T-cell (primary cell): ENCODE data around the gene MARCOL. TPM values are rescaled to one million over a fixed set of nuclear protein-coding genes. Genes with fewer than 3 reads are reported as not detected.

ENCODE experiments used
- ATAC-seq, 4 experiments: fragments of 200-7000 bp in 3 of 4; fragments of 150-1000 bp in 1 of 4; cut with Tn5 transposase; replicated peaks in 1 of 4; 1 replicate in 3 of 4; 2 replicates in 1 of 4; pipeline ENCODE4 v1.10.0; 2021; ENCODE audit warnings: moderate library complexity in 3 of 4, mild to moderate bottlenecking in 2 of 4, moderate number of reproducible peaks in 1 of 4
- CTCF ChIA-PET, 2 donors: fragments of 300-600 bp; sonication (Branson Sonifier 250); formaldehyde crosslinking; loops; one replicate each; lab custom pipeline; 2022; ENCODE audit warnings: antibody characterized with exemption in 2 of 2; lab: Charles Lee
- POLR2A ChIA-PET, 2 donors: fragments of 300-600 bp; sonication (Branson Sonifier 250); formaldehyde crosslinking; loops; one replicate each; lab custom pipeline; 2022; ENCODE audit warnings: antibody characterized with exemption in 2 of 2; lab: Charles Lee
- DNase-seq, 35 experiments: peaks; one replicate each; pipeline versions ENCODE4 v3.0.0 to v3.0.0-alpha.2; 2013 to 2023
- H3K27ac ChIP-seq: one replicate; pipeline ENCODE4 v1.5.1; 2013; ENCODE audit warnings: low read length
- H3K27me3 ChIP-seq, 2 experiments: replicated peaks in 1 of 2; 1 replicate in 1 of 2; 2 replicates in 1 of 2; pipeline versions ENCODE4 v1.6.1 to v1.7.0; 2013; ENCODE audit warnings: low read length in 1 of 2, mixed read lengths in 1 of 2; ENCODE audit not compliant: control insufficient read depth in 2 of 2, insufficient read depth in 2 of 2; ENCODE audit errors: extremely low read depth in 1 of 2
- H3K36me3 ChIP-seq, 2 donors: 1 replicate in 1 of 2; 2 replicates in 1 of 2; pipeline versions ENCODE4 v1.6.1 to v1.7.0; 2013; ENCODE audit warnings: low read length in 1 of 2; ENCODE audit not compliant: control insufficient read depth in 2 of 2, insufficient read depth in 1 of 2; ENCODE audit errors: extremely low read depth in 1 of 2
- H3K4me1 ChIP-seq, 2 experiments: 1 replicate in 1 of 2; 2 replicates in 1 of 2; pipeline versions ENCODE4 v1.6.1 to v1.7.0; 2013; ENCODE audit warnings: low read length in 2 of 2, mixed read lengths in 1 of 2; ENCODE audit not compliant: insufficient read depth in 2 of 2, control insufficient read depth in 1 of 2; ENCODE audit errors: extremely low read depth in 1 of 2
- H3K4me3 ChIP-seq, 2 donors: 1 replicate in 1 of 2; 2 replicates in 1 of 2; pipeline versions ENCODE4 v1.5.1 to v1.7.0; 2013; ENCODE audit warnings: mild to moderate bottlenecking in 2 of 2, low read length in 1 of 2, moderate library complexity in 1 of 2; ENCODE audit not compliant: control insufficient read depth in 1 of 2; ENCODE audit errors: extremely low read depth in 1 of 2
- H3K9me3 ChIP-seq: 2 replicates; pipeline ENCODE4 v1.7.0; 2013
- H3K27ac Mint-ChIP-seq, 2 donors: one replicate each; pipeline ENCODE4 v1.8.0; 2020 to 2021; ENCODE audit warnings: mild to moderate bottlenecking in 2 of 2, mixed read lengths in 2 of 2
- H3K27me3 Mint-ChIP-seq, 2 donors: one replicate each; pipeline ENCODE4 v1.8.0; 2021 to 2022; ENCODE audit warnings: mixed read lengths in 2 of 2
- H3K36me3 Mint-ChIP-seq: one replicate; pipeline ENCODE4 v1.8.0; 2021; ENCODE audit warnings: mixed read lengths
- H3K4me1 Mint-ChIP-seq, 3 donors: one replicate each; pipeline ENCODE4 v1.8.0; 2020 to 2022; ENCODE audit warnings: mixed read lengths in 3 of 3, mild to moderate bottlenecking in 1 of 3
- H3K4me3 Mint-ChIP-seq, 3 donors: one replicate each; pipeline ENCODE4 v1.8.0; 2020 to 2022; ENCODE audit warnings: mild to moderate bottlenecking in 3 of 3, mixed read lengths in 3 of 3, moderate library complexity in 3 of 3
- H3K9me3 Mint-ChIP-seq, 3 donors: one replicate each; pipeline ENCODE4 v1.8.0; 2020 to 2022; ENCODE audit warnings: mixed read lengths in 3 of 3
- WGBS: methylation state at CpG from one replicate; pipeline ENCODE4 v1.1.5; 2013; ENCODE audit warnings: missing lambda C conversion rate; ENCODE audit not compliant: insufficient coverage; 5-methylcytosine and 5-hydroxymethylcytosine counted together
- total RNA-seq, 35 experiments: library from RNA in 6 of 35; stranded (reverse) in 6 of 35; fragments of 120-200 nt in 1 of 35; gene quantifications; one replicate each; pipeline versions ENCODE4 v1.2.1 to v1.2.4 and lab custom pipeline; 2013 to 2026

Gene MARCOL
- total RNA-seq, 5 donors from 2014 or later (not counting 1 experiment from before 2014, with no cell fraction given): not detected

GRCh38 chr5:148205865-148206264, 32.5 kb upstream of the MARCOL start:
- peaks cover 0 to 6% (median 0%) of the 10 kb centered on the region in 3 donors for H3K4me1 Mint-ChIP-seq
- Histone ChIP-seq H3K4me1 (no peaks in the 10 kb centered on the region), H3K9me3 (no peaks in the 10 kb centered on the region), H3K27me3 (no peaks in the 10 kb centered on the region), H3K4me3 (no peak overlapping the region), H3K36me3 (no peaks in the 10 kb centered on the region), H3K27ac (no peak overlapping the region)
- CTCF ChIA-PET: no interaction called here
- peaks cover 3 to 10% of the 10 kb centered on the region in 2 donors for H3K27me3 Mint-ChIP-seq
- H3K4me3 Mint-ChIP-seq: no peak overlapping the region
- H3K27ac Mint-ChIP-seq: no peak overlapping the region
- no peaks in the 10 kb centered on the region for H3K36me3 Mint-ChIP-seq
- no CpG with 5 or more reads among the region's 1 CpG for WGBS
- no peak for DNase-seq
- no peaks in the 10 kb centered on the region for H3K9me3 Mint-ChIP-seq
- POLR2A ChIA-PET: no interaction called here
- no peak for ATAC-seq

- CTCF ChIA-PET: no interaction called here
- Mint-ChIP-seq H3K27ac (no peak overlapping the region), H3K4me1 (no peaks in the 10 kb centered on the region), H3K9me3 (no peaks in the 10 kb centered on the region), H3K4me3 (no peak overlapping the region), H3K36me3 (no peaks in the 10 kb centered on the region), H3K27me3 (peaks cover 3 to 7% of the 10 kb centered on the region in 2 donors)
- Histone ChIP-seq H3K27ac (no peak overlapping the region), H3K36me3 (no peaks in the 10 kb centered on the region), H3K27me3 (no peaks in the 10 kb centered on the region), H3K4me3 (no peak overlapping the region), H3K4me1 (no peaks in the 10 kb centered on the region), H3K9me3 (no peaks in the 10 kb centered on the region)
- ATAC-seq: no peak
- WGBS: no CpG with 5 or more reads among the region's 1 CpG
- POLR2A ChIA-PET: no interaction called here
- no peak for DNase-seq
Observed at GRCh38 chr5:148206620-148207019, 31.7 kb upstream of the MARCOL start.

- no peaks in the 10 kb centered on the region for H3K36me3 ChIP-seq
- DNase-seq (no peak), ATAC-seq (no peak)
- Mint-ChIP-seq H3K27ac (no peak overlapping the region), H3K27me3 (peaks cover 4 to 10% of the 10 kb centered on the region in 2 donors), H3K9me3 (no peaks in the 10 kb centered on the region), H3K36me3 (no peaks in the 10 kb centered on the region), H3K4me1 (no peaks in the 10 kb centered on the region), H3K4me3 (no peak overlapping the region)
- no peaks in the 10 kb centered on the region for H3K9me3 ChIP-seq
- POLR2A ChIA-PET: no interaction called here
- H3K27me3 ChIP-seq: no peaks in the 10 kb centered on the region
- no peak overlapping the region for H3K4me3 ChIP-seq
- CTCF ChIA-PET: no interaction called here
- H3K27ac ChIP-seq: no peak overlapping the region
- no peaks in the 10 kb centered on the region for H3K4me1 ChIP-seq
Observed at GRCh38 chr5:148208226-148208625, 30.1 kb upstream of the MARCOL start.

- ATAC-seq (no peak), DNase-seq (no peak)
- ChIA-PET CTCF (no interaction called here), POLR2A (interaction anchor here in 1 of 2 donors (0.9 kb wide), 1 partner anchor 19 kb away, joined by 3 read pairs; no protein-coding TSS in a partner anchor)
- Histone ChIP-seq H3K27me3 (no peaks in the 10 kb centered on the region), H3K27ac (no peak overlapping the region), H3K9me3 (no peaks in the 10 kb centered on the region), H3K4me3 (no peak overlapping the region), H3K4me1 (no peaks in the 10 kb centered on the region), H3K36me3 (no peaks in the 10 kb centered on the region)
- Mint-ChIP-seq H3K36me3 (no peaks in the 10 kb centered on the region), H3K27ac (no peak overlapping the region), H3K27me3 (peaks cover 6 to 10% of the 10 kb centered on the region in 2 donors), H3K9me3 (no peaks in the 10 kb centered on the region), H3K4me3 (no peak overlapping the region), H3K4me1 (no peaks in the 10 kb centered on the region)
- WGBS: no CpG with 5 or more reads among the region's 3 CpGs
Observed at GRCh38 chr5:148209151-148209770, 29.1 kb upstream of the MARCOL start.

- POLR2A ChIA-PET: no interaction called here
- no peak for ATAC-seq
Observed at GRCh38 chr5:148214665-148215185, 23.6 kb upstream of the MARCOL start.

GRCh38 chr5:148221508-148221907, 16.8 kb upstream of the MARCOL start:
- no peak overlapping the region for H3K27ac Mint-ChIP-seq
- H3K36me3 ChIP-seq: no peaks in the 10 kb centered on the region
- DNase-seq (no peak), ATAC-seq (no peak)
- no peaks in the 10 kb centered on the region for H3K4me1 ChIP-seq
- no peaks in the 10 kb centered on the region for H3K4me1 Mint-ChIP-seq
- POLR2A ChIA-PET: no interaction called here
- H3K27me3 Mint-ChIP-seq: peaks cover 3 to 10% of the 10 kb centered on the region in 2 donors
- H3K27me3 ChIP-seq: no peaks in the 10 kb centered on the region
- no CpG with 5 or more reads among the region's 6 CpGs for WGBS
- no peaks in the 10 kb centered on the region for H3K9me3 ChIP-seq
- no peak overlapping the region for H3K4me3 ChIP-seq
- peaks cover 0 to 3% (median 0%) of the 10 kb centered on the region in 3 donors for H3K9me3 Mint-ChIP-seq
- CTCF ChIA-PET: no interaction called here
- H3K4me3 Mint-ChIP-seq: no peak overlapping the region
- H3K27ac ChIP-seq: no peak overlapping the region
- no peaks in the 10 kb centered on the region for H3K36me3 Mint-ChIP-seq

More at GRCh38 chr5:148214665-148215185, 23.6 kb upstream of the MARCOL start:
- Histone ChIP-seq H3K4me1 (no peaks in the 10 kb centered on the region), H3K9me3 (no peaks in the 10 kb centered on the region), H3K36me3 (no peaks in the 10 kb centered on the region), H3K27me3 (no peaks in the 10 kb centered on the region), H3K27ac (no peak overlapping the region), H3K4me3 (no peak overlapping the region)
- DNase-seq: no peak
- no peak overlapping the region for H3K27ac Mint-ChIP-seq
- H3K36me3 Mint-ChIP-seq: no peaks in the 10 kb centered on the region
- CTCF ChIA-PET: no interaction called here
- no peaks in the 10 kb centered on the region for H3K4me1 Mint-ChIP-seq
- H3K9me3 Mint-ChIP-seq: no peaks in the 10 kb centered on the region
- H3K4me3 Mint-ChIP-seq: no peak overlapping the region
- peaks cover 3 to 5% of the 10 kb centered on the region in 2 donors for H3K27me3 Mint-ChIP-seq
- WGBS: no CpG with 5 or more reads among the region's 1 CpG
